Activated naive CD4-positive, alpha-beta T cell treated with anti-CD3 and anti-CD28 coated beads, Interleukin-2, amount 50 U/mL, for 72 hours (primary cell): Measurements from ENCODE around the gene CD300E. TPM values are rescaled to one million over a fixed set of nuclear protein-coding genes. Genes with fewer than 3 reads are reported as not detected.
A peak's percentile ranks its signal among the peaks of the same experiment; 100 is the strongest.
"Not testable (repeated sequence)": the region's sequence is repeated elsewhere in the genome, so short reads cannot be mapped to it uniquely, and the experiment has no call there.

ENCODE experiments used
- ATAC-seq, 2 donors: fragments of 150-1000 bp; cut with Tn5 transposase; 2 replicates each; pipeline ENCODE4 v1.10.0; 2021; ENCODE audit warnings: mild to moderate bottlenecking in 2 of 2, moderate library complexity in 2 of 2
- DNase-seq, 2 donors: peaks; one replicate each; pipeline ENCODE4 v3.0.0; 2021 to 2022; ENCODE audit warnings: low spot score in 2 of 2
- H3K27ac Mint-ChIP-seq, 2 donors: one replicate each; pipeline ENCODE4 v1.8.0; 2022; ENCODE audit warnings: mild to moderate bottlenecking in 2 of 2, mixed read lengths in 2 of 2
- H3K36me3 Mint-ChIP-seq, 2 donors: one replicate each; pipeline ENCODE4 v1.8.0; 2022; ENCODE audit warnings: mixed read lengths in 2 of 2
- H3K9me3 Mint-ChIP-seq, 2 donors: one replicate each; pipeline ENCODE4 v1.8.0; 2022; ENCODE audit warnings: mixed read lengths in 2 of 2
- total RNA-seq, 2 donors: library from RNA; stranded (reverse); gene quantifications; one replicate each; pipeline ENCODE4 v1.2.3, GENCODE V29; 2022

Gene CD300E
- total RNA-seq, 2 donors from 2014 or later, result not detected

DNA sequence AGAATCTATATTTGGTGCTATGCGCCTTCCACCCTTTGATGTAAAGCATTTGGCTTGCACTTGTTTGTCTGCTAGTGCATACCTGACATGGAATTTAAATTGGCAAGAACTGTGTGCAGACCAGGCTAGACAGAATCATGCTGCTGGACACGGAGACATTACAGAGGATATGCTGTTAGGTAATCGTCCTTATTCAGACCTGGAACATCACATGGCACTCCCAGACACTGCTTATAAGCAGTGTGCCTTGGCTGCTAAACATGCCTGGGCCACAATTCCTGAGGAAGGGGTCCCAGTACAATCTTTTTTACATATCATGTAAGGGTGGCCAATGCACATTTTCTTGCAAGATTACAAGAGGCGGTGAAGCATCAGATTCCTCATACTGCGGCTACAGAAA lies 37.8 kb downstream of the CD300E start:
- no peak overlapping the region for H3K27ac Mint-ChIP-seq
- ATAC-seq (no peak), DNase-seq (no peak)
- no peaks in the 10 kb centered on the region for H3K36me3 Mint-ChIP-seq
- peaks cover 0 to 12% of the 10 kb centered on the region in 2 donors for H3K9me3 Mint-ChIP-seq

DNA sequence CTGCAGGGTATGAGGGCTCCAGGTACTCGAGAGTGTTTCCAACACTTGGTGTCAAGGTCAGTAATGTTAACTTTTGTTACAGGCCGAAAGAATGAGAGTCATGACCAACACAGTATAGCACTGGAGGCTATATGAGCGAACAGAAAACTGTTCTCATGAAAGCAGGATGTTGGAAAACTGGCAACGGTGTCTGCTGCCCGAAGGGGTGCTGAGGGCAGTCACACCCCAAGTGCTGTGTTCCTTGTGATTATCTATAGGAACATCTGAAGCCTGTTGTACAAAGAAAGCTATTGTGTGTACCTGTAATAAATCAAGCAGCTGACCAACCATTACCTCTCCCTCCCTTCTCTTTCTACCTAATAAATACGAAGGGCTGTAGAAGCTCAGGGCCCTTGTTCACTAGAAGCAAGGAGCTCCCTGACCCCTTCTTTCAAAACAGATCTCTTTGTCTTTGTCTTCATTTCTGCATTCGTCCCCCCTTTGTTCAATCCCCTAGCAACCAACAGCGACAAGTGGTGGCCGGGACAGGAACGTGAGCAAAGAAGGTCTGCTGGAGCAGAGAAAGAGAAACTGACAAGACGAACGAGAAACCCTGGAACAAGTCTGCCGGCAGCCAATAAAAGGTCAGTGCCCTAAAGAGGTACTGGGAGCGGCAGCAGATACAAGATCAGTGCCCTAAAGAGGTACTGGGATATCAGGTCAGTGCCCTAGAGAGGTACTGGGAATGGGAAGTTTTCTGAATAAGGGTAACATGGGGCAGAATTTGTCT lies 39.1 kb downstream of the CD300E start:
- no peak for ATAC-seq
- peaks cover 0 to 17% of the 10 kb centered on the region in 2 donors for H3K9me3 Mint-ChIP-seq
- DNase-seq, result no peak
- H3K27ac Mint-ChIP-seq, result no peak overlapping the region
- no peaks in the 10 kb centered on the region for H3K36me3 Mint-ChIP-seq

DNA sequence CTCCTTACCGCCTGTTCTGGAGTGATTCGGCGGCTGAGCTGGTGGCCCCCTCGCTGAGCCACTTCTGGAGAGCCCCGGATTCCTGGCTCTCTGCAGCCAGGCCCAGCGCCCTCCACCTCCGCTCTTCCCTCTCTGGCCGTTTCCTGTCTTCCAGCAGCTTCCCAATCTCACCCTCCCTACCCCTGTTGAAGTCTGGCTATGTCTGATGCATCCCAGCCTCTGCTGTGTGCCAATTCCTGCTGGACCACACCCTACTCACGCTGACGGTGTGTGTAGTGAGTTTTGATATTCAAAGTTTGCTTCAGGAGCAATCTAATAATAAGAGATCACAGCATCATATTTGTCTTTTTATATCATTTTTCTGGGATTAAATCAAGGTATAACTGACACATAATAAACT lies 40.9 kb downstream of the CD300E start:
- no peak for DNase-seq
- ATAC-seq, result no peak
- no peaks in the 10 kb centered on the region for H3K36me3 Mint-ChIP-seq

DNA sequence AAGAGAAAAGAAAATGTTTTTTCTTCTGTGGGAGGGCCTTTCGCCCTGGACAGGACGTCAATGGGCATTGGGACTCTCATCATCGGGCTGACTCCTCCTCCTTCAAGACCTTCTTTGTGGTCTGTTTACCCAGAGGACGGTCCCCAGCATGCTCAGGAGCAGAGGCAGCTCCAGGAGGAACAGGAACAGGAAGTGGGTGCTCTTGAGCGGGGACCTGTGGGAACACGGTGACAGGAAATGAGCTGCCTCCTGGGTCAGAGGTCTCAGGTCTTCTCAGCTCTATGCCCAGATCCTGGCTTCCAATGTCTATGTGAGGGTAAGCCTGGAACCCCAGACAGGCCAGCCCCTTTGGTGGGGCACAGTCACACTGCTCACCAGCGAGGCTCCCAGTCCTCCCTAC lies 43.6 kb downstream of the CD300E start:
- ATAC-seq (peak in 1 of 2 donors; percentile 33), DNase-seq (no peak)
- peaks cover 0 to 14% of the 10 kb centered on the region in 2 donors for H3K9me3 Mint-ChIP-seq
- H3K27ac Mint-ChIP-seq, result no peak overlapping the region
- no peaks in the 10 kb centered on the region for H3K36me3 Mint-ChIP-seq

More for the DNA sequence above, 40.9 kb downstream of the CD300E start:
- no peak overlapping the region for H3K27ac Mint-ChIP-seq
- peaks cover 0 to 21% of the 10 kb centered on the region in 2 donors for H3K9me3 Mint-ChIP-seq

DNA sequence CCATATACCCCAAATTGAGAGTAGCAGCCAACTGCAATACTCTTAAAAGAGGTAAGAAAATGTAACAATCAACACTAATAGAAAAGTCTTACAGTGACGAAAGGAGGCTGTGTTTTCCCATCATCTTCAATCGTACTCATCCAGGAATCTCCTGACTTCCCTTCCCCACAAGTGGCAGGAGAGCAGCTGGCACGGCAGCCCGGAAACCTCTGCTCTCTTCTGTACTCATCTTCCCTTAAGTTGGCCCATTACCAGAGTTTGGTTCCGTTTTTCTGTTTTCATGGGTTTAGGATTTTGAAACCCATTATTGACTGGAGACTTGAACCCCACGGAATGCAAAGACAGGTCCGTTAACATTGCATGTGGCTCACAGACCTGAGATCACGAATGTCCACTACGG lies 44.6 kb downstream of the CD300E start:
- Mint-ChIP-seq H3K27ac (no peak overlapping the region), H3K9me3 (peaks cover 0 to 10% of the 10 kb centered on the region in 2 donors), H3K36me3 (no peaks in the 10 kb centered on the region)
- DNase-seq (no peak), ATAC-seq (no peak)

DNA sequence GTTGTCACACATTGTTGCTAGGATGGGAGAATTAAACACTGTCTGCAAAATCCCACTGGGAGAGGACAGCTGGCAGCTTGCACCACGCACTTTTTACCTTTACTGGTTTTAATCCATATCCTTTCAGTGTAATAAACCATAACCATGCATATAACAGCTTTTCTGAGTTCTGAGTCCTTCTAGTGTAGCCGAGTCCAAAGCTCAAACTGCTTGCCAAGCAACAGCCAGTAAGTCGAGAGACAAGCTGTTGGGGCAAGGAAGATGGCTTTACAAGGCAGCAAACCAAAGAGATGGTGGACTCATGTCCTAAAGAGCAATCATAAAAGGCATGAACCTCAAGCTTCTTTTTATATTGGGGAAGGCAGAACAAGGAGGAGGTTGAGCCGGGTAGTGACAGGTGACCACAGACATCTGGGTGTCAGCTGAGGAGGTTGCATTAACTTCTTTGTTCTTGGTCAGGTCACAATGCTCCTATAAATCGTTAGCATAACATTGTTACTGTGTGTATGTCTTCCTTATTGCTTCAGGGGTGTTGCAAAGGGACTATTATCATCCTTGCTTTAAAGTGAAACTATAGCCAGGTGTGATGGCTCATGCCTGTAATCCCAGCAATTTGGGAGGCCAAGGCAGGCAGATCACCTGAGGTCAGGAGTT lies 48.9 kb downstream of the CD300E start:
- ATAC-seq, result no peak
- no peaks in the 10 kb centered on the region for H3K36me3 Mint-ChIP-seq
- H3K9me3 Mint-ChIP-seq, result peaks cover 0 to 5% of the 10 kb centered on the region in 2 donors
- H3K27ac Mint-ChIP-seq, result no peak overlapping the region
- no peak for DNase-seq

DNA sequence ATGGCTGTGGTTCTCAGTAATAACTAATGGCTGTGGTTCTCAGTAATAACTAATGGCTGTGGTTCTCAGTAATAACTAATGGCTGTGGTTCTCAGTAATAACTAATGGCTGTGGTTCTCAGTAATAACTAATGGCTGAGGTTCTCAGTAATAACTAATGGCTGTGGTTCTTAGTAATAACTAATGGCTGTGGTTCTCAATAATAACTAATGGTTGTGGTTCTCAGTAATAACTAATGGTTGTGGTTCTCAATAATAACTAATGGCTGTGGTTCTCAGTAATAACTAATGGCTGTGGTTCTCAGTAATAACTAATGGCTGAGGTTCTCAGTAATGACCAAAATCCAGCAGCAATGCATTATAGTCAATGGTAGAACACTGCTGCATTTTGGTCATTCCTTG lies 49.9 kb downstream of the CD300E start:
- not testable (repeated sequence) for H3K27ac Mint-ChIP-seq, H3K36me3 Mint-ChIP-seq, ATAC-seq, H3K9me3 Mint-ChIP-seq, DNase-seq

DNA sequence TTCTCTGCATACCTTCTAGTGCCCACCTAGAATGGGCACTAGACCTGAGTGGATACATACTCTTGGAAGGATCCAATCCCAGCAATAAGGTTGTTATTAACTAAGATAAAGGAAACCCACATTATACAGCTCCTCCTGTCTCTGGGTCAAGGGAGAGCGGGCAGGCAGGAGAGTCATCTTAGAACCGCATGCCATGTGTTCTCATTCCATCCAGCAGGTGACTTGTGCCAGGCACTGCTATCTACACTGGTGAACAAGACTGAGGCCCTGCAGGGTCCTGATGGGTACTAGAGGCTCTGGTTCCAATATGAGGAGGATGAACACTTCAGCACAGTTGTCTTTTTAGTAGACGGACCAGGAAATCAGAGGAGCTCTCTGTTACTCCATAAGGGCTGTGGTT lies 50.4 kb downstream of the CD300E start:
- Mint-ChIP-seq H3K27ac (no peak overlapping the region), H3K9me3 (no peaks in the 10 kb centered on the region), H3K36me3 (no peaks in the 10 kb centered on the region)
- no peak for ATAC-seq
- no peak for DNase-seq

DNA sequence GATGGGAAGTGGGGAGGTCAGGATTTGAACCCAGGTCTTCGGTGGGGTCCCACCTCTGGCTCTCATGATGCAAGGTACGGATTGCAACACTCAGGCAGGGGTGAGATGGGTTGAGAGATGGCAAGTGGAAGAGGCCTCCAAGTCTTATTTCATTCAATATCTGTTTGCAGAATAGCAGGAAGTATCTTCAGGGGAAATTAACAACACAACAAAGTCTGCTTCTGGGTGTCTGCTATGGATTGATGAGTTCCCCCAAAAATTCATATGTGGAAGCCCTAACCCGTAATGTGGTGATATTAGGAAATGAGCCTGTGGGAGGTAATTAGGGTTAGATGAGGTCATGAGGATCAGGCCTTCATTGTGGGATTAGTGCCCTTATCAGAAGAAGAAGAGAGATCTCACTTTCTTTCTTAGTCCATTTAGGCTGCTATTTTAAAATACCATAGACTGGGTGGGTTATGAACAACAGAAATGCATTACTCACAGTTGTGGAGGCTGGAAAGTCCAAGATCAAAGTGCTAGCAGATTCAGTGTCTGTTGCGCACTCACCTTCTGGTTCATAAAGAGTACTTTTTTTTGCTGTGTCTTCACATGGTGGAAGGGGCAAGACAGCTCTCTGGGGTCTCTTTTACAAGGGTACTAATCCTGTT lies 51.8 kb downstream of the CD300E start:
- DNase-seq (no peak), ATAC-seq (peak; percentile 26 to 62)
- H3K27ac Mint-ChIP-seq, result peak overlapping the region in 1 of 2 donors; percentile 40
- no peaks in the 10 kb centered on the region for H3K9me3 Mint-ChIP-seq
- no peaks in the 10 kb centered on the region for H3K36me3 Mint-ChIP-seq

DNA sequence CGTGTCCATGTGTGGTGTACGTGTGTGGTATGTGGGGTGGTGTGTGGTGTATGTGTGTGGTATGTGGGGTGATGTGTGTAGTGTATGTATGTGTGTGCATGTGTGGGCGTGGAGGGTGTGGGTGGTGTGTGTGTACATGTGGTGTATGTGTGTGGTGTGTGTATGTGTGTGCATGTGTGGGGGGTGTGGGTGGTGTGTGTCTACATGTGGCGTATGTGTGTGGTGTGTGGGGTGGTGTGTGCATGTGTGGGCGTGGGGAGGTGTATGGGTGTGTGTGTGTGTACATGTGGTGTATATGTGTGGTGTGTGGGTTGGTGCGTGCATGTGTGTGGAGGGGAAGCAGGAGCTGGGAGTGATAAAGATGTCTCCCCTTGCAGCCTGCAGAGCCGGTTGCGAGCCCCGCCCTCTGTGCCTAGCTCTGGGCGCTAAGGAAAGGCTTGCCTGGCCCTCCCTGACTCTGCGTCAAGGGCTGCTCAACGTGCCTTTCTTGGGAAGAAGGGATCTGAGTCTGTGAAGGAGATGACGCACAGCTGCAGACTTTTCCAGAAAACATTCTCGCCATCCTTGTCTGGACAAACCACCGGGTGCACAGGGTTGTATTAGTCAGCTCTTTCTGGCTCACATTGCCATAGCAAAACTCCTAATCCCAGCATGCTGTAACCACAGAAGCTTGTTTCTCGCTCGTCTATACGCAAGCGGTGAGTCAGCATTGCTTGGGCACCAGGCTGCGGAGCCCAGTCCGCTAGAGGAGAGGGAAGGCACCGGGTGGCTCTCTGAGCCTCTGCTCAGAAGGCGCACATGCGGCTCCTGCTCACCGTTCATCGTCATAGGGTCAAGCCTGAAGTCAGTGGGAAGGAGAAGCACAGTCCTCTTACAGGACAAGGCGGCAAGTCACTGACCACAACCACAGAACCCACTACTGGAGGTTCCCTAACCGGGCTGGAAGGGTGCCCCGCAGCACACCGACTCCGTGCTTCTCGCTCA lies 54.2 kb downstream of the CD300E start:
- Mint-ChIP-seq H3K36me3 (no peaks in the 10 kb centered on the region), H3K9me3 (no peaks in the 10 kb centered on the region), H3K27ac (no peak overlapping the region)
- peak; percentile 14 to 60 for DNase-seq
- ATAC-seq, result peak; percentile 82 to 87

DNA sequence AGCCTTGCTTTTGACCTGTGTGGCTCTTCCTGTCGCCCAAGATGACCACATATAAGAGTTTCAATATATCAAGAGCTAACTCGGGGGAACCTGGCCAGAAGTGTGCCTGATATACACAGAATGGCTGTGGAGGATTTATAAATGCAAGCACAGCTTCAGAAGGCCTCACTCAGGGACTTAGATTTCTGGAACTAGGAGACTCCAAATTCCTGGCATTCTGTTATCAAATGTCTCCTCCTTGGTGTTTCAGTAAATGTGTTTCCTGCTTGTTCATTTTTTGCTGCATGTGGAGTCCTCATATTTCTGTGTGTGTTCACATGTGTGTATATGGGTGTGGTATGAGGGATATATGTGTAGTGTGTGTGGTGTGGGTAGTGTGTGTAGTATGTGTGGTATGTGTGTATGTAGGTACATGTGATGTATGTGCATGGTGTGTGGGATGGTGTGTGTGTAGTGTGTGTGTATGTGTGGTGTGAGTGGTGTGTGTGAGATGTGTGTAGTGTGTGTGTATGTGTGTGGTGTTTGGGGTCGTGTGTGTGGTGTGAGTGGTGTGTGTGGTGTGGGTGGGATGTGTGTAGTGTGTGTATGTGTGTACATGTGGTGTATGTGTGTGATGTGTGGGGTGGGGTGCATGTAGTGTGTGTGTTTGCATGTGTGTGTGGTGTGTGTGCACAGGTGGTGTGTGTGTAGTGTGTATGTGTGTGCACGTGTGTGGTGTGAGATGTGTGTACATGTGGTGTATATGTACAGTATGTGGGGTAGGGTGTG lies 55.2 kb downstream of the CD300E start:
- DNase-seq (no peak), ATAC-seq (no peak)
- Mint-ChIP-seq H3K27ac (no peak overlapping the region), H3K9me3 (no peaks in the 10 kb centered on the region), H3K36me3 (no peaks in the 10 kb centered on the region)

DNA sequence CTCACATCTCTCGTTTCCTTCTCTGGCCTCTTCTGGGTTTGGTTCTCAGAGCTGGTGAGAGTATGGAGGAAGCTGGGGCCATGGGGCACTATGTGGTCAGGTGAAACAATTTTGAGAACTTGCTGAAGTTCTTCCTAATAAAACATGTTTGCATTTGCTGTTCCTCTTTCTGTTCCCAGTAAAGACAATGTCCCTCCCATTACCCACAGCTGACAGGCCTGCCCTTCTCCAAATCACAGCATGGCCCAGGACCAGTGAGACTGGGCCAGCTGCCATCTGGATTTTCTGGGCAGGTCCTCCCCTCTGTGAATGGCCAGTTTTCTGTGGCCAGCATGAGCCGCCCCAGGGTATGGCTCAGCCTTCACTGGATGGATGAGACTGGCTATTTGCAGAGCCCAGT lies 56.1 kb downstream of the CD300E start, which contains the start of gene CD300H:
TSS of gene CD300H (minus strand) at position 113 of the 400 bp plus-strand sequence.
- no peaks in the 10 kb centered on the region for H3K36me3 Mint-ChIP-seq
- ATAC-seq, result no peak

DNA sequence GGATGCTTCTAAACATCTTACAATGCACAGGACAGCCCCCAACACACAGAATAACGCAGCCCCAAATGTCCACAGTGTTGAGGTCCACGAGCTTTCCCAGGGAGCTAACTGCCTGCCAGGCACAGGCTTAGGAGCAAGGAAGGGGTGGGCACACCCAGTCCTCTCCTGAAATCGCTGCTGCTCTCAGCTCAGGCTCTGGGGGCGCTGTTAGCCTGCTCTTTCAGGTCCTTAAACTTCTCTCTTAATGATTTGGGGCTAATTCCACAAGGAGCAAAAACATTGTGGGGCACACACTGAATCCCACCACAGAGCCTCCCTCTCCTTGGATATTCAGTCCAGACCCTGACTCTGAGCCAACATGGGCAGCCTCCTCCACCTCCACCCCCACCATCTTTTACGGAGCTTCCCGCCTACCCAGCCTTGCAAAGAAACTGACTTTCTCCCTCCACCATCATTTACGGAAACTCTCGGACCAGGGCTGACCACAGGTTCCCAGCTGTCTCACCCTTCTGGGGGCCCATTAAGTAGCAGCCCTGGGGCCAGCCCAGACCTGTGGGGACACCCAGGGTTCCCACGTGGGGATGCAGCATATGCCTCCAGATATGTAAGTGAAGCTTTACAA lies 57.3 kb downstream of the CD300E start:
- Mint-ChIP-seq H3K9me3 (no peaks in the 10 kb centered on the region), H3K36me3 (no peaks in the 10 kb centered on the region), H3K27ac (no peak overlapping the region)
- ATAC-seq (peak in 1 of 2 donors; percentile 48), DNase-seq (peak in 1 of 2 donors; percentile 29)

More for the DNA sequence above, 56.1 kb downstream of the CD300E start, which contains the start of gene CD300H:
- no peak for DNase-seq
- Mint-ChIP-seq H3K9me3 (no peaks in the 10 kb centered on the region), H3K27ac (no peak within 1 kb of the TSS)

DNA sequence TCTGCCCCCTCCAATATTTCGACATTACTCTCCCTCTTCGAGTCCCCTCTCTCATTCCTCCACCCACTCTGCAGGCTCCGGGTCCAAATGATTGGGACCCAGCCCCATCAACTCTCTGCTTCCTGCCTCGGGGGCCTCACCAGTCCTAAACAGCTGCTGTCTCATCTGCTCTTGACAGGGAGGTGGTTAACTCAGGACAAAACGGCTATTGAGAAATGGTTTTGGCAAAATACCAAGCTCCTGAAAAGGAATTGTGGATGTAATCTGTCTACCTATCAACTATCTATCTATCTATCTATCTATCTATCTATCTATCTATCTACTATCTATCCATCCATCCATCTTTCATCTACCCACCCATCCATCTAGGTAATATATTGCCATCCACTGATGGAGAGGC lies 58.4 kb downstream of the CD300E start:
- ATAC-seq (no peak), DNase-seq (no peak)
- Mint-ChIP-seq H3K27ac (no peak overlapping the region), H3K9me3 (no peaks in the 10 kb centered on the region), H3K36me3 (no peaks in the 10 kb centered on the region)

DNA sequence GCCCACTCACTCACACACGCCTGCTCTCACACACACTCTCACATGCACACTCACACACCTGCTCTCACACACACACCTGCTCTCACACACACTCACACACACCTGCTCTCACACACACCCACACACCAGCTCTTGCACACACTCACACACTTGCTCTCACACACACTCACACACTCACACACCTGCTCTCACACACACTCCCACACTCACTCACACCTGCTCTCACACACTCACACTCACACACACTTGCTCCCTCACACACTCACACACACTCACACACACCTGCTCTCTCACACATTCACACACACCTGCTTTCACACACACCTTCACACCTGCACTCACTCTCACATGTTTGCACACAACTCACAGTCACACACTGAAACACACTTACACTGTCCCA lies 60.2 kb downstream of the CD300E start:
- no peak for DNase-seq
- no peak for ATAC-seq
- Mint-ChIP-seq H3K27ac (no peak overlapping the region), H3K36me3 (no peaks in the 10 kb centered on the region), H3K9me3 (no peaks in the 10 kb centered on the region)
